Mesendoderm (in vitro differentiated cells): Measurements from ENCODE around the gene ANKRD27. TPM values are rescaled to one million over a fixed set of nuclear protein-coding genes. Genes with fewer than 3 reads are reported as not detected.

ENCODE experiments used
- DNase-seq: peaks from one replicate; pipeline ENCODE4 v3.0.0; 2013
- H2AK5ac ChIP-seq: 2 replicates; pipeline ENCODE4 v1.6.1; 2013; ENCODE audit warnings: low read length, inconsistent platforms
- H2BK120ac ChIP-seq: 2 replicates; pipeline ENCODE4 v1.6.1; 2013; ENCODE audit warnings: low read depth, mild to moderate bottlenecking, low read length, moderate library complexity, mixed read lengths
- H2BK15ac ChIP-seq: replicated peaks from 2 replicates; pipeline ENCODE4 v1.6.1; 2013; ENCODE audit warnings: low read depth, mild to moderate bottlenecking, moderate library complexity
- H2BK5ac ChIP-seq: 2 replicates; pipeline ENCODE4 v1.6.1; 2013; ENCODE audit warnings: low read length, inconsistent platforms
- H3K18ac ChIP-seq: 2 replicates; pipeline ENCODE4 v1.6.1; 2013; ENCODE audit warnings: mild to moderate bottlenecking, low read length, mixed read lengths
- H3K23ac ChIP-seq: one replicate; pipeline ENCODE4 v1.6.1; 2013; ENCODE audit warnings: low read length
- H3K27ac ChIP-seq: 2 replicates; pipeline ENCODE4 v1.5.1; 2013; ENCODE audit warnings: low read depth, mild to moderate bottlenecking, inconsistent platforms, low read length, moderate library complexity
- H3K27me3 ChIP-seq: 2 replicates; pipeline ENCODE4 v1.6.1; 2013; ENCODE audit warnings: low read length, control low read depth, mild to moderate bottlenecking, inconsistent platforms; ENCODE audit not compliant: insufficient read depth, poor library complexity
- H3K36me3 ChIP-seq: 2 replicates; pipeline ENCODE4 v1.6.1; 2013; ENCODE audit warnings: low read length, inconsistent platforms; ENCODE audit not compliant: control insufficient read depth, insufficient read depth
- H3K4ac ChIP-seq: one replicate; pipeline ENCODE4 v1.6.1; 2013; ENCODE audit warnings: low read depth, mild to moderate bottlenecking, low read length, moderate library complexity
- H3K4me1 ChIP-seq: 2 replicates; pipeline ENCODE4 v1.6.1; 2013; ENCODE audit warnings: low read depth, low read length, inconsistent platforms; ENCODE audit not compliant: control insufficient read depth
- H3K4me2 ChIP-seq: 2 replicates; pipeline ENCODE4 v1.6.1; 2013; ENCODE audit warnings: low read length
- H3K4me3 ChIP-seq: 2 replicates; pipeline ENCODE4 v1.5.1; 2013; ENCODE audit warnings: mild to moderate bottlenecking, low read length
- H3K56ac ChIP-seq: one replicate; pipeline ENCODE4 v1.6.1; 2013; ENCODE audit warnings: low read length
- H3K79me1 ChIP-seq: 2 replicates; pipeline ENCODE4 v1.6.1; 2013; ENCODE audit warnings: low read length, inconsistent platforms
- H3K79me2 ChIP-seq: 2 replicates; pipeline ENCODE4 v1.6.1; 2013; ENCODE audit warnings: mild to moderate bottlenecking, low read length; ENCODE audit not compliant: control insufficient read depth, insufficient read depth
- H3K9ac ChIP-seq: 2 replicates; pipeline ENCODE4 v1.6.1; 2013; ENCODE audit warnings: low read length, inconsistent platforms
- H4K5ac ChIP-seq: one replicate; pipeline ENCODE4 v1.6.1; 2013; ENCODE audit warnings: low read length
- H4K8ac ChIP-seq: one replicate; pipeline ENCODE4 v1.6.1; 2013; ENCODE audit warnings: low read depth, mild to moderate bottlenecking, control low read depth, low read length, moderate library complexity
- WGBS: extraction: QIAGEN DNeasy Blood & Tissue Kit; methylation state at CpG from one replicate; pipeline ENCODE4 v1.1.7; 2013; ENCODE audit warnings: low lambda C conversion rate, missing lambda C conversion rate; ENCODE audit not compliant: insufficient coverage; ENCODE audit errors: extremely low coverage; 5-methylcytosine and 5-hydroxymethylcytosine counted together
- small RNA-seq: library from polyadenylated mRNA; stranded (forward); fragments of <200 nt; extraction: miRNeasy Mini kit (QIAGEN cat#:217004); gene quantifications from one replicate; pipeline ENCODE3, GENCODE V24; 2013; ENCODE audit not compliant: insufficient read depth

ANKRD27 gene

GRCh38 chr19:32558607-32559228 is 116.3 kb downstream of the ANKRD27 start:
- Histone ChIP-seq H3K27me3 (no peaks in the 10 kb centered on the region), H3K23ac (no peak overlapping the region), H3K18ac (no peak overlapping the region), H2BK5ac (no peak overlapping the region), H4K8ac (no peak overlapping the region), H3K4me3 (no peak overlapping the region), H2BK15ac (no peak overlapping the region), H3K79me1 (no peaks in the 10 kb centered on the region), H4K5ac (no peak overlapping the region), H3K4ac (no peak overlapping the region), H3K56ac (no peak overlapping the region), H3K4me2 (no peak overlapping the region), H3K27ac (no peak overlapping the region), H3K9ac (no peak overlapping the region), H3K79me2 (no peaks in the 10 kb centered on the region), H3K4me1 (no peaks in the 10 kb centered on the region), H3K36me3 (no peaks in the 10 kb centered on the region), H2BK120ac (no peak overlapping the region), H2AK5ac (no peak overlapping the region)
- DNase-seq = peak; percentile 75
- no CpG with 5 or more reads among the region's 10 CpGs for WGBS

GRCh38 chr19:32555786-32556185 is 119.2 kb downstream of the ANKRD27 start:
- Histone ChIP-seq H3K56ac (no peak overlapping the region), H3K4ac (no peak overlapping the region), H4K5ac (no peak overlapping the region), H3K27me3 (no peaks in the 10 kb centered on the region), H2BK120ac (no peak overlapping the region), H2BK5ac (no peak overlapping the region), H3K4me2 (no peak overlapping the region), H2AK5ac (no peak overlapping the region), H3K4me1 (no peaks in the 10 kb centered on the region), H3K4me3 (no peak overlapping the region), H2BK15ac (no peak overlapping the region), H3K18ac (no peak overlapping the region), H3K79me1 (no peaks in the 10 kb centered on the region), H3K23ac (no peak overlapping the region), H3K36me3 (no peaks in the 10 kb centered on the region), H4K8ac (no peak overlapping the region), H3K9ac (no peak overlapping the region), H3K27ac (no peak overlapping the region), H3K79me2 (no peaks in the 10 kb centered on the region)
- no CpG with 5 or more reads among the region's 1 CpG for WGBS
- DNase-seq = no peak

- WGBS = no CpG with 5 or more reads among the region's 5 CpGs
- H3K56ac ChIP-seq = no peak overlapping the region
Observed at GRCh38 chr19:32550666-32551065, 124.3 kb downstream of the ANKRD27 start.

More at GRCh38 chr19:32550666-32551065, 124.3 kb downstream of the ANKRD27 start:
- Histone ChIP-seq H3K27me3 (no peaks in the 10 kb centered on the region), H3K4ac (no peak overlapping the region), H3K18ac (no peak overlapping the region), H4K5ac (no peak overlapping the region), H2BK5ac (no peak overlapping the region), H2BK15ac (no peak overlapping the region), H3K4me2 (no peak overlapping the region), H4K8ac (no peak overlapping the region), H3K36me3 (no peaks in the 10 kb centered on the region), H3K4me3 (no peak overlapping the region), H3K9ac (no peak overlapping the region), H3K79me1 (no peaks in the 10 kb centered on the region), H2AK5ac (no peak overlapping the region), H2BK120ac (no peak overlapping the region), H3K27ac (no peak overlapping the region), H3K23ac (no peak overlapping the region), H3K4me1 (no peaks in the 10 kb centered on the region), H3K79me2 (no peaks in the 10 kb centered on the region)
- DNase-seq = no peak

Small RNA genes within 50 kb of the gene (small RNA-seq; reads per million reads assigned to genes)
- gene RN7SL789P = not detected
- not detected for gene SNORA68B
